Mesenchymal stem cell (in vitro differentiated cells and primary cell): ENCODE results near the gene NANOS1.

Source experiments
- DNase-seq: peaks from one replicate; pipeline ENCODE4 v3.0.0-alpha.2; 2013
- H2AFZ ChIP-seq: one replicate; pipeline ENCODE4 v1.6.1; 2013; ENCODE audit warnings: low read depth, mild to moderate bottlenecking, control low read depth, inconsistent platforms, low read length, moderate library complexity
- H2AK5ac ChIP-seq: 2 replicates; pipeline ENCODE4 v1.6.1; 2013; ENCODE audit warnings: low read length, moderate library complexity, mild to moderate bottlenecking, inconsistent platforms; ENCODE audit not compliant: severe bottlenecking
- H2BK120ac ChIP-seq: one replicate; pipeline ENCODE4 v1.6.1; 2013; ENCODE audit warnings: low read depth, mild to moderate bottlenecking, inconsistent platforms, low read length, moderate library complexity
- H2BK12ac ChIP-seq, 2 experiments: one replicate each; pipeline ENCODE4 v1.6.1; 2013; ENCODE audit warnings: inconsistent platforms in 2 of 2, low read length in 2 of 2, mild to moderate bottlenecking in 2 of 2, moderate library complexity in 2 of 2, control low read depth in 1 of 2
- H2BK15ac ChIP-seq: one replicate; pipeline ENCODE4 v1.6.1; 2013; ENCODE audit warnings: mild to moderate bottlenecking, low read depth, inconsistent platforms; ENCODE audit not compliant: poor library complexity, severe bottlenecking
- H2BK5ac ChIP-seq: 2 replicates; pipeline ENCODE4 v1.6.1; 2013; ENCODE audit warnings: low read depth, mild to moderate bottlenecking, low read length, control low read depth, inconsistent platforms; ENCODE audit not compliant: poor library complexity, severe bottlenecking
- H3K14ac ChIP-seq, 2 experiments: one replicate each; pipeline ENCODE4 v1.6.1; 2013; ENCODE audit warnings: inconsistent platforms in 2 of 2, low read length in 2 of 2, control low read depth in 1 of 2, mild to moderate bottlenecking in 1 of 2, moderate library complexity in 1 of 2
- H3K18ac ChIP-seq, 2 experiments: one replicate each; pipeline ENCODE4 v1.6.1; 2013; ENCODE audit warnings: inconsistent platforms in 2 of 2, low read length in 2 of 2, control low read depth in 1 of 2, low read depth in 1 of 2, mild to moderate bottlenecking in 1 of 2
- H3K23ac ChIP-seq, 2 experiments: one replicate each; pipeline ENCODE4 v1.6.1; 2013; ENCODE audit warnings: inconsistent platforms in 2 of 2, low read length in 2 of 2, mild to moderate bottlenecking in 2 of 2, moderate library complexity in 2 of 2, control low read depth in 1 of 2
- H3K27ac ChIP-seq: 2 replicates; pipeline ENCODE4 v1.5.1; 2013; ENCODE audit warnings: mild to moderate bottlenecking, moderate library complexity, low read length, control low read depth, inconsistent platforms; ENCODE audit not compliant: poor library complexity, severe bottlenecking
- H3K27me3 ChIP-seq, 2 experiments: 2 replicates each; pipeline versions ENCODE4 v1.6.1 to v1.7.0; 2013; ENCODE audit warnings: low read length in 2 of 2, mild to moderate bottlenecking in 2 of 2, moderate library complexity in 2 of 2, control low read depth in 1 of 2, inconsistent platforms in 1 of 2; ENCODE audit not compliant: control insufficient read depth in 1 of 2, insufficient read depth in 1 of 2
- H3K36me3 ChIP-seq, 2 experiments: 2 replicates each; pipeline versions ENCODE4 v1.6.1 to v1.7.0; 2013; ENCODE audit warnings: low read length in 2 of 2, control low read depth in 1 of 2, inconsistent platforms in 1 of 2, low read depth in 1 of 2, mild to moderate bottlenecking in 1 of 2; ENCODE audit not compliant: insufficient read depth in 2 of 2, control insufficient read depth in 1 of 2
- H3K4ac ChIP-seq, 2 experiments: one replicate each; pipeline ENCODE4 v1.6.1; 2013; ENCODE audit warnings: inconsistent platforms in 2 of 2, low read length in 2 of 2, mild to moderate bottlenecking in 2 of 2, moderate library complexity in 2 of 2, control low read depth in 1 of 2, low read depth in 1 of 2
- H3K4me1 ChIP-seq: 2 replicates; pipeline ENCODE4 v1.6.1; 2013; ENCODE audit warnings: low read depth, low read length, control low read depth; ENCODE audit not compliant: control insufficient read depth, insufficient read depth
- H3K4me2 ChIP-seq: 2 replicates; pipeline ENCODE4 v1.6.1; 2013; ENCODE audit warnings: low read length, mild to moderate bottlenecking, inconsistent platforms; ENCODE audit not compliant: poor library complexity, severe bottlenecking
- H3K4me3 ChIP-seq, 2 experiments: 2 replicates each; pipeline versions ENCODE4 v1.5.1 to v1.7.0; 2013; ENCODE audit warnings: low read length in 2 of 2, mild to moderate bottlenecking in 2 of 2, control low read depth in 1 of 2, low read depth in 1 of 2; ENCODE audit not compliant: insufficient read depth in 1 of 2
- H3K79me1 ChIP-seq: replicated peaks from 2 replicates; pipeline ENCODE4 v1.6.1; 2013; ENCODE audit warnings: mild to moderate bottlenecking, control low read depth, low read length, inconsistent platforms; ENCODE audit not compliant: poor library complexity, severe bottlenecking
- H3K9ac ChIP-seq: 2 replicates; pipeline ENCODE4 v1.7.0; 2013; ENCODE audit warnings: mild to moderate bottlenecking, low read length, moderate library complexity
- H3K9me3 ChIP-seq: 2 replicates; pipeline ENCODE4 v1.7.0; 2013; ENCODE audit warnings: mild to moderate bottlenecking, low read length; ENCODE audit not compliant: control insufficient read depth
- H4K8ac ChIP-seq: one replicate; pipeline ENCODE4 v1.6.1; 2013; ENCODE audit warnings: inconsistent platforms, mild to moderate bottlenecking, low read length, moderate library complexity
- H4K91ac ChIP-seq: one replicate; pipeline ENCODE4 v1.6.1; 2013; ENCODE audit warnings: mild to moderate bottlenecking, low read length, inconsistent platforms
- WGBS: methylation state at CpG from one replicate; pipeline ENCODE4 v1.1.7; 2013; ENCODE audit warnings: mixed read lengths; 5-methylcytosine and 5-hydroxymethylcytosine counted together

Gene NANOS1

GRCh38 chr10:118994321-118994720, 35.2 kb upstream of the NANOS1 start:
- H3K18ac ChIP-seq = no peak overlapping the region
- H2AFZ ChIP-seq = no peak overlapping the region
- no peak overlapping the region for H3K14ac ChIP-seq
- H3K4me2 ChIP-seq = no peak overlapping the region
- WGBS = no CpG with 5 or more reads among the region's 2 CpGs
- H3K79me1 ChIP-seq = no peaks in the 10 kb centered on the region
- H3K9ac ChIP-seq = no peak overlapping the region
- H2BK15ac ChIP-seq = no peak overlapping the region
- peaks cover 1% of the 10 kb centered on the region for H3K4me1 ChIP-seq
- H2BK12ac ChIP-seq = no peak overlapping the region
- no peak overlapping the region for H3K23ac ChIP-seq
- H2AK5ac ChIP-seq = no peak overlapping the region
- no peak for DNase-seq
- no peak overlapping the region for H2BK5ac ChIP-seq
- no peaks in the 10 kb centered on the region for H3K36me3 ChIP-seq
- H3K27me3 ChIP-seq = peaks cover 21 to 40% of the 10 kb centered on the region in 2 experiments
- H4K8ac ChIP-seq = no peak overlapping the region
- H3K4me3 ChIP-seq = no peak overlapping the region
- no peak overlapping the region for H3K4ac ChIP-seq
- no peak overlapping the region for H4K91ac ChIP-seq
- H3K27ac ChIP-seq = no peak overlapping the region
- H3K9me3 ChIP-seq = peaks cover 8% of the 10 kb centered on the region
- no peak overlapping the region for H2BK120ac ChIP-seq

- peaks cover 21 to 38% of the 10 kb centered on the region in 2 experiments for H3K27me3 ChIP-seq
- H3K14ac ChIP-seq = no peak overlapping the region
- H4K91ac ChIP-seq = no peak overlapping the region
- no peak overlapping the region for H3K27ac ChIP-seq
- H3K4me3 ChIP-seq = no peak overlapping the region
- H2AFZ ChIP-seq = no peak overlapping the region
- no peak overlapping the region for H2BK12ac ChIP-seq
- H3K9me3 ChIP-seq = peaks cover 8% of the 10 kb centered on the region
- no peak overlapping the region for H2BK15ac ChIP-seq
- peaks cover 1% of the 10 kb centered on the region for H3K4me1 ChIP-seq
- no peaks in the 10 kb centered on the region for H3K36me3 ChIP-seq
- no peak overlapping the region for H3K18ac ChIP-seq
- no peaks in the 10 kb centered on the region for H3K79me1 ChIP-seq
- H3K9ac ChIP-seq = no peak overlapping the region
- H4K8ac ChIP-seq = no peak overlapping the region
- DNase-seq = no peak
- WGBS = 92% methylated on average over 10 of the region's 10 CpGs
- H3K4ac ChIP-seq = no peak overlapping the region
- no peak overlapping the region for H2BK5ac ChIP-seq
- no peak overlapping the region for H3K23ac ChIP-seq
- no peak overlapping the region for H3K4me2 ChIP-seq
- no peak overlapping the region for H2AK5ac ChIP-seq
- no peak overlapping the region for H2BK120ac ChIP-seq
Measured at GRCh38 chr10:118995739-118996138, 33.8 kb upstream of the NANOS1 start.

GRCh38 chr10:118997379-118997778, 32.1 kb upstream of the NANOS1 start:
- WGBS = 97% methylated on average over 2 of the region's 2 CpGs
- peaks cover 8% of the 10 kb centered on the region for H3K9me3 ChIP-seq

GRCh38 chr10:118998183-118998582, 31.3 kb upstream of the NANOS1 start:
- H3K79me1 ChIP-seq = no peaks in the 10 kb centered on the region
- H2BK5ac ChIP-seq = no peak overlapping the region
- DNase-seq = no peak

More at GRCh38 chr10:118997379-118997778, 32.1 kb upstream of the NANOS1 start:
- Histone ChIP-seq H3K79me1 (no peaks in the 10 kb centered on the region), H2BK12ac (no peak overlapping the region), H2BK120ac (no peak overlapping the region), H4K8ac (no peak overlapping the region), H3K4me3 (no peak overlapping the region), H3K27me3 (peaks cover 13 to 33% of the 10 kb centered on the region in 2 experiments), H4K91ac (no peak overlapping the region), H3K27ac (no peak overlapping the region), H2BK15ac (no peak overlapping the region), H3K4ac (no peak overlapping the region), H2AFZ (no peak overlapping the region), H3K18ac (no peak overlapping the region), H3K4me1 (no peaks in the 10 kb centered on the region), H3K4me2 (no peak overlapping the region), H3K14ac (no peak overlapping the region), H2AK5ac (no peak overlapping the region), H3K36me3 (no peaks in the 10 kb centered on the region), H3K23ac (no peak overlapping the region), H3K9ac (no peak overlapping the region), H2BK5ac (no peak overlapping the region)
- no peak for DNase-seq

More at GRCh38 chr10:118998183-118998582, 31.3 kb upstream of the NANOS1 start:
- no peak overlapping the region for H3K23ac ChIP-seq
- H3K9me3 ChIP-seq = peaks cover 8% of the 10 kb centered on the region
- H2BK15ac ChIP-seq = no peak overlapping the region
- 84% methylated on average over 5 of the region's 5 CpGs for WGBS
- no peak overlapping the region for H3K14ac ChIP-seq
- no peak overlapping the region for H3K9ac ChIP-seq
- H3K4ac ChIP-seq = no peak overlapping the region
- no peak overlapping the region for H3K4me2 ChIP-seq
- H4K8ac ChIP-seq = no peak overlapping the region
- H3K4me3 ChIP-seq = no peak overlapping the region
- H2BK120ac ChIP-seq = no peak overlapping the region
- H4K91ac ChIP-seq = no peak overlapping the region
- no peaks in the 10 kb centered on the region for H3K4me1 ChIP-seq
- H3K18ac ChIP-seq = no peak overlapping the region
- H2AFZ ChIP-seq = no peak overlapping the region
- H2AK5ac ChIP-seq = no peak overlapping the region
- H3K27me3 ChIP-seq = peaks cover 9 to 25% of the 10 kb centered on the region in 2 experiments
- H2BK12ac ChIP-seq = no peak overlapping the region
- H3K36me3 ChIP-seq = no peaks in the 10 kb centered on the region
- no peak overlapping the region for H3K27ac ChIP-seq
